HUES6 (cell line): ENCODE results near the gene NBPF1.
"Not testable (repeated sequence)": the region's sequence is repeated elsewhere in the genome, so short reads cannot be mapped to it uniquely, and the experiment has no call there.

ENCODE experiments used
- H3K27ac ChIP-seq: 2 replicates; pipeline ENCODE4 v1.7.0; 2013; ENCODE audit warnings: low read depth, mild to moderate bottlenecking, low read length, inconsistent platforms
- H3K27me3 ChIP-seq: 2 replicates; pipeline ENCODE4 v1.6.1; 2013; ENCODE audit warnings: low read length; ENCODE audit not compliant: control insufficient read depth, insufficient read depth
- H3K36me3 ChIP-seq: 2 replicates; pipeline ENCODE4 v1.6.1; 2013; ENCODE audit warnings: low read length; ENCODE audit not compliant: control insufficient read depth, insufficient read depth
- H3K4me1 ChIP-seq: 2 replicates; pipeline ENCODE4 v1.6.1; 2013; ENCODE audit warnings: low read length; ENCODE audit not compliant: control insufficient read depth, insufficient read depth
- H3K4me3 ChIP-seq: 2 replicates; pipeline ENCODE4 v1.5.1; 2013; ENCODE audit warnings: low read depth, low read length
- H3K9ac ChIP-seq: one replicate; pipeline ENCODE4 v1.6.1; 2013; ENCODE audit warnings: mild to moderate bottlenecking, low read length
- H3K9me3 ChIP-seq: 2 replicates; pipeline ENCODE4 v1.6.1; 2013; ENCODE audit warnings: low read depth, low read length; ENCODE audit not compliant: control insufficient read depth, insufficient read depth

Gene NBPF1

GRCh38 chr1:16646716-16647115, 33.4 kb upstream of the NBPF1 start:
- H3K36me3 ChIP-seq, H3K27ac ChIP-seq, H3K27me3 ChIP-seq, H3K9me3 ChIP-seq, H3K4me3 ChIP-seq, H3K9ac ChIP-seq: not testable (repeated sequence)
- peaks cover 14% of the 10 kb centered on the region; the same call in 1 of the 2 replicates for H3K4me1 ChIP-seq

- peaks cover 14% of the 10 kb centered on the region; the same call in 1 of the 2 replicates for H3K4me1 ChIP-seq
- H3K9ac ChIP-seq, H3K27me3 ChIP-seq, H3K9me3 ChIP-seq, H3K36me3 ChIP-seq, H3K27ac ChIP-seq, H3K4me3 ChIP-seq: not testable (repeated sequence)
Observed at GRCh38 chr1:16646061-16646664, 32.8 kb upstream of the NBPF1 start.

GRCh38 chr1:16645271-16646060, 32.1 kb upstream of the NBPF1 start:
- not testable (repeated sequence) for H3K27me3 ChIP-seq, H3K9ac ChIP-seq, H3K36me3 ChIP-seq, H3K27ac ChIP-seq, H3K9me3 ChIP-seq
- Histone ChIP-seq H3K4me1 (peaks cover 14% of the 10 kb centered on the region; the same call in 1 of the 2 replicates), H3K4me3 (peak overlapping the region; percentile 77; the same call in 1 of the 2 replicates)

GRCh38 chr1:16644482-16645270, 31.3 kb upstream of the NBPF1 start:
- not testable (repeated sequence) for H3K27me3 ChIP-seq, H3K36me3 ChIP-seq, H3K9me3 ChIP-seq, H3K27ac ChIP-seq
- Histone ChIP-seq H3K9ac (peak overlapping the region; percentile 79), H3K4me3 (peak overlapping the region; percentile 77), H3K4me1 (peaks cover 14% of the 10 kb centered on the region)

- peaks cover 19% of the 10 kb centered on the region for H3K4me1 ChIP-seq
- peaks cover 3% of the 10 kb centered on the region; the same call in 1 of the 2 replicates for H3K27me3 ChIP-seq
- H3K9ac ChIP-seq, result peak overlapping the region; percentile 79
- H3K36me3 ChIP-seq, result no peaks in the 10 kb centered on the region
- H3K9me3 ChIP-seq, result no peaks in the 10 kb centered on the region
- no peak overlapping the region for H3K27ac ChIP-seq
- H3K4me3 ChIP-seq, result peak overlapping the region; percentile 77
Observed at GRCh38 chr1:16644193-16644481, 30.8 kb upstream of the NBPF1 start.

GRCh38 chr1:16643476-16644192, 30.3 kb upstream of the NBPF1 start:
- Histone ChIP-seq H3K9ac (peak overlapping the region; percentile 79), H3K4me3 (peak overlapping the region; percentile 77), H3K4me1 (peaks cover 21% of the 10 kb centered on the region)
- not testable (repeated sequence) for H3K36me3 ChIP-seq, H3K9me3 ChIP-seq, H3K27me3 ChIP-seq, H3K27ac ChIP-seq

GRCh38 chr1:16643001-16643411, 29.6 kb upstream of the NBPF1 start:
- H3K9ac ChIP-seq, H3K9me3 ChIP-seq, H3K27me3 ChIP-seq, H3K27ac ChIP-seq, H3K36me3 ChIP-seq, H3K4me3 ChIP-seq: not testable (repeated sequence)
- H3K4me1 ChIP-seq, result peaks cover 21% of the 10 kb centered on the region

GRCh38 chr1:16642025-16642966, 28.9 kb upstream of the NBPF1 start:
- not testable (repeated sequence) for H3K9ac ChIP-seq, H3K9me3 ChIP-seq, H3K27me3 ChIP-seq, H3K36me3 ChIP-seq, H3K4me3 ChIP-seq, H3K27ac ChIP-seq
- peaks cover 21% of the 10 kb centered on the region for H3K4me1 ChIP-seq

- not testable (repeated sequence) for H3K4me3 ChIP-seq, H3K9me3 ChIP-seq, H3K36me3 ChIP-seq, H3K27me3 ChIP-seq, H3K9ac ChIP-seq, H3K27ac ChIP-seq
- peaks cover 21% of the 10 kb centered on the region for H3K4me1 ChIP-seq
Observed at GRCh38 chr1:16641159-16641975, 28.0 kb upstream of the NBPF1 start.
